HL-60 (cell line): ENCODE data around the gene SASH1.

Source experiments
- CTCF ChIP-seq: IDR thresholded peaks from one replicate; pipeline ENCODE4 v1.5.1; 2011; ENCODE audit warnings: low read length, control low read depth, inconsistent platforms; ENCODE audit not compliant: insufficient read depth
- GABPA ChIP-seq: IDR thresholded peaks from 2 replicates; pipeline ENCODE4 v1.6.1; 2012; ENCODE audit warnings: low read depth
- POLR2AphosphoS5 ChIP-seq: IDR thresholded peaks from 2 replicates; pipeline ENCODE4 v1.6.1; 2012; ENCODE audit warnings: low read depth
- SPI1 ChIP-seq: IDR thresholded peaks from 2 replicates; pipeline ENCODE4 v1.6.1; 2012; ENCODE audit warnings: low read depth, mild to moderate bottlenecking, borderline replicate concordance
- TF ChIP-seq, protein P1 (sequence below): IDR thresholded peaks from 2 replicates; pipeline ENCODE4 v1.6.1; 2012; ENCODE audit warnings: low read depth; ENCODE audit not compliant: insufficient replicate concordance

DNA sequence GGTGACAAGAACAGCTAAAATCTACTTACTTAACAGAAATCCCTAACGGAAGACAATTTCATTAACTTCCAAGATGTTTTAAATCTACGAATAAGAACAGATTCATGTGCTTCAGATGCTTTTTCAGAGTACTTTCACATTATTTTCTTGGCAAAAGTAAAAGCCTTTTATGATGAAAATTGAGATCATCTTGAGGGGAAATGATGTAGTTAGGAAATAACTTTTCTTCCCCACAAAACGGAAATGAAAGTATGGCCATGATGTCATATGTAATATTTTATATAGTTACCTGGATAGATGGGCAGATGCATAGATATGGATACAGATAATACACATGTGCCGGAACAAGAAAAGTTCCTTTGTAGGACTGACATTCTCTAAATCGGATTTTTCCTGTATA is 32.8 kb downstream of the SASH1 start:
- TF ChIP-seq POLR2AphosphoS5 = no peak
- TF ChIP-seq CTCF = no peak
- TF ChIP-seq, protein P1, sequence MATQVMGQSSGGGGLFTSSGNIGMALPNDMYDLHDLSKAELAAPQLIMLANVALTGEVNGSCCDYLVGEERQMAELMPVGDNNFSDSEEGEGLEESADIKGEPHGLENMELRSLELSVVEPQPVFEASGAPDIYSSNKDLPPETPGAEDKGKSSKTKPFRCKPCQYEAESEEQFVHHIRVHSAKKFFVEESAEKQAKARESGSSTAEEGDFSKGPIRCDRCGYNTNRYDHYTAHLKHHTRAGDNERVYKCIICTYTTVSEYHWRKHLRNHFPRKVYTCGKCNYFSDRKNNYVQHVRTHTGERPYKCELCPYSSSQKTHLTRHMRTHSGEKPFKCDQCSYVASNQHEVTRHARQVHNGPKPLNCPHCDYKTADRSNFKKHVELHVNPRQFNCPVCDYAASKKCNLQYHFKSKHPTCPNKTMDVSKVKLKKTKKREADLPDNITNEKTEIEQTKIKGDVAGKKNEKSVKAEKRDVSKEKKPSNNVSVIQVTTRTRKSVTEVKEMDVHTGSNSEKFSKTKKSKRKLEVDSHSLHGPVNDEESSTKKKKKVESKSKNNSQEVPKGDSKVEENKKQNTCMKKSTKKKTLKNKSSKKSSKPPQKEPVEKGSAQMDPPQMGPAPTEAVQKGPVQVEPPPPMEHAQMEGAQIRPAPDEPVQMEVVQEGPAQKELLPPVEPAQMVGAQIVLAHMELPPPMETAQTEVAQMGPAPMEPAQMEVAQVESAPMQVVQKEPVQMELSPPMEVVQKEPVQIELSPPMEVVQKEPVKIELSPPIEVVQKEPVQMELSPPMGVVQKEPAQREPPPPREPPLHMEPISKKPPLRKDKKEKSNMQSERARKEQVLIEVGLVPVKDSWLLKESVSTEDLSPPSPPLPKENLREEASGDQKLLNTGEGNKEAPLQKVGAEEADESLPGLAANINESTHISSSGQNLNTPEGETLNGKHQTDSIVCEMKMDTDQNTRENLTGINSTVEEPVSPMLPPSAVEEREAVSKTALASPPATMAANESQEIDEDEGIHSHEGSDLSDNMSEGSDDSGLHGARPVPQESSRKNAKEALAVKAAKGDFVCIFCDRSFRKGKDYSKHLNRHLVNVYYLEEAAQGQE = no peak
- TF ChIP-seq GABPA = no peak
- no peak for TF ChIP-seq SPI1
